Neural cell (in vitro differentiated cells): ENCODE results near the gene PSMB1. TPM values are rescaled to one million over a fixed set of nuclear protein-coding genes. Genes with fewer than 3 reads are reported as not detected.

Source experiments
- H2AFZ ChIP-seq: fragments of 200-600, 300-800 bp; sonication (generic), shearing (Covaris generic); 2 replicates; pipeline ENCODE4 v1.6.0; 2014; ENCODE audit warnings: low read depth, mild to moderate bottlenecking, antibody characterized with exemption, low read length, moderate library complexity
- H3F3A ChIP-seq: fragments of 200-600 bp; shearing (Covaris generic); 2 replicates; pipeline ENCODE4 v1.6.1; 2016; ENCODE audit warnings: mild to moderate bottlenecking, moderate library complexity, mixed read lengths, antibody characterized with exemption, low read length; ENCODE audit not compliant: insufficient read depth, poor library complexity, severe bottlenecking
- H3K27ac ChIP-seq: fragments of 200-600, 300-800 bp; sonication (generic), shearing (Covaris generic); 2 replicates; pipeline ENCODE4 v1.5.1; 2014; ENCODE audit warnings: mild to moderate bottlenecking, low read length, moderate library complexity
- H3K27me3 ChIP-seq: fragments of 300-800, 200-600 bp; sonication (generic), shearing (Covaris generic); 2 replicates; pipeline ENCODE4 v1.6.0; 2014; ENCODE audit warnings: mild to moderate bottlenecking, low read depth, low read length, moderate library complexity; ENCODE audit not compliant: insufficient read depth
- H3K36me3 ChIP-seq: fragments of 300-800, 200-600 bp; sonication (generic), shearing (Covaris generic); 2 replicates; pipeline ENCODE4 v1.5.1; 2014; ENCODE audit warnings: mild to moderate bottlenecking, antibody characterized with exemption, low read length, moderate library complexity; ENCODE audit not compliant: insufficient read depth
- H3K4me2 ChIP-seq: fragments of 300-800, 200-600 bp; sonication (generic), shearing (Covaris generic); 2 replicates; pipeline ENCODE4 v1.6.0; 2014; ENCODE audit warnings: mild to moderate bottlenecking, low read length
- H3K4me3 ChIP-seq: fragments of 300-800, 200-600 bp; sonication (generic), shearing (Covaris generic); 2 replicates; pipeline ENCODE4 v1.5.1; 2014; ENCODE audit warnings: mild to moderate bottlenecking, low read length, moderate library complexity
- H3K79me2 ChIP-seq: fragments of 200-600 bp; shearing (Covaris generic); replicated peaks from 2 replicates; pipeline ENCODE4 v1.6.0; 2014; ENCODE audit warnings: mild to moderate bottlenecking, low read length, moderate library complexity; ENCODE audit not compliant: insufficient read depth
- H3K9ac ChIP-seq: fragments of 300-800, 200-600 bp; sonication (generic), shearing (Covaris generic); 2 replicates; pipeline ENCODE4 v1.6.1; 2016; ENCODE audit warnings: mild to moderate bottlenecking, low read length, mixed read lengths
- H3K9me2 ChIP-seq: fragments of 200-600 bp; shearing (Covaris generic); 2 replicates; pipeline ENCODE4 v1.6.1; 2016; ENCODE audit warnings: mild to moderate bottlenecking, low read length, mixed read lengths; ENCODE audit not compliant: insufficient read depth
- H3K9me3 ChIP-seq: fragments of 200-600, 300-800 bp; sonication (generic), shearing (Covaris generic); 2 replicates; pipeline ENCODE4 v1.6.1; 2016; ENCODE audit warnings: mild to moderate bottlenecking, mixed run types, low read length, moderate library complexity, mixed read lengths
- H4K20me1 ChIP-seq: fragments of 200-600 bp; shearing (Covaris generic); 2 replicates; pipeline ENCODE4 v1.6.1; 2016; ENCODE audit warnings: mild to moderate bottlenecking, mixed run types; ENCODE audit not compliant: insufficient read depth
- EP300 ChIP-seq: fragments of 450-650 bp; conservative IDR thresholded peaks from 2 replicates; pipeline ENCODE4 v1.6.1; 2014; ENCODE audit warnings: antibody characterized with exemption, mild to moderate bottlenecking, moderate library complexity; ENCODE audit not compliant: poor library complexity, severe bottlenecking
- EZH2 ChIP-seq: fragments of 200-600, 300-800 bp; shearing (Covaris generic), sonication (generic); IDR thresholded peaks from 2 replicates; pipeline ENCODE4 v1.6.1; 2014; ENCODE audit warnings: antibody characterized with exemption, low read length, borderline replicate concordance, mild to moderate bottlenecking; ENCODE audit not compliant: insufficient read depth, poor library complexity, severe bottlenecking
- MXI1 ChIP-seq: fragments of 450-650 bp; conservative IDR thresholded peaks from 2 replicates; pipeline ENCODE4 v1.6.1; 2014; ENCODE audit warnings: antibody characterized with exemption, mild to moderate bottlenecking; ENCODE audit not compliant: poor library complexity, severe bottlenecking
- POLR2AphosphoS5 ChIP-seq: IDR thresholded peaks from 2 replicates; pipeline ENCODE4 v1.6.1; 2012
- RAD21 ChIP-seq: fragments of 450-650 bp; conservative IDR thresholded peaks from 2 replicates; pipeline ENCODE4 v1.6.1; 2014; ENCODE audit warnings: antibody characterized with exemption, mild to moderate bottlenecking, moderate library complexity
- SMC3 ChIP-seq: fragments of 450-650 bp; conservative IDR thresholded peaks from 2 replicates; pipeline ENCODE4 v1.6.1; 2014; ENCODE audit warnings: antibody characterized with exemption, mild to moderate bottlenecking, moderate library complexity; ENCODE audit not compliant: poor library complexity
- TAF1 ChIP-seq: IDR thresholded peaks from 2 replicates; pipeline ENCODE4 v1.6.1; 2012; ENCODE audit warnings: low read depth
- polyA plus RNA-seq: library from polyadenylated mRNA; depleted of rRNA; stranded (reverse); fragments of >200 nt; gene quantifications from 2 replicates; pipeline ENCODE4 v1.2.3, GENCODE V29; 2014
- TF ChIP-seq, protein P1 (sequence below): fragments of 450-650 bp; IDR thresholded peaks from 2 replicates; pipeline ENCODE4 v1.5.1; 2014; ENCODE audit warnings: antibody characterized with exemption, mild to moderate bottlenecking, moderate library complexity; ENCODE audit not compliant: poor library complexity, severe bottlenecking
- TF ChIP-seq, protein P2 (sequence below): IDR thresholded peaks from 2 replicates; pipeline ENCODE4 v1.6.1; 2012; ENCODE audit warnings: borderline replicate concordance

PSMB1 gene
- polyA plus RNA-seq, 1 donor from 2014 or later = 365 TPM

DNA sequence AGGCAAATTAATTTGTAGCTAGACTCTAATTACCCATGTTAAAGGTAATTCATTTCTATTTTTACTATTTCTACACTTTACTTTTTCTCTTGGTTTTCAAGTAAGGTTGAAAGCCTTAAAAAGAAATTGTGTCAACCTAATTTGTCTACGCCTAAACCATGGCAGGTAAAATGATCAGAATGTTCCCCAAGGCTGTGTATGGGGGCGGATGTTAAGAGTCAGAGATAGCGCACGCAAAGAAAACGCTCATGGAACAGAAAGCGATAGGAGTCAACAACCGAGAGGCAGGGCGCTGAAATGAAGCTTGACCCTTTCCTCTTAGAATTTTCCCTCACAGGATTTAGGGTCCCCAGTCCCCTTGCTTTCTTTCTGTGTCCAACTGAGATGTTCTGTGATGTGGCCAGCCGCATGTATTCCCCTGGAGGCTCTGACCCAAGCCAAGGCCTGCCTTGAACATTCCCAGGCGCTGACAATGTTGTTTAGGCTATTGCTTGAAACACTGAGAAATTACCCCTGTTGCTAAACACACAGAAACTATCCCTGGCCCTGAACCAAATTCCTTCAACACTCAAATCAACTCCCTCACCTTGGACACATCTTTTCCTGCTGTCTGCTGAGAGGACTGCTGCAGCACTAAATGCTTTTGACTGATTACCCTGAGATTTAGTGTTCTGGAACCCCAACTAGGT, 10.9 kb downstream of the PSMB1 start:
- Histone ChIP-seq H3K9me3 (no peaks in the 10 kb centered on the region), H3K9ac (no peak overlapping the region), H3F3A (no peaks in the 10 kb centered on the region), H3K4me2 (no peak overlapping the region), H3K79me2 (peaks cover 20% of the 10 kb centered on the region), H4K20me1 (no peaks in the 10 kb centered on the region), H3K9me2 (no peaks in the 10 kb centered on the region), H3K27ac (no peak overlapping the region), H2AFZ (no peak overlapping the region), H3K27me3 (no peaks in the 10 kb centered on the region), H3K36me3 (peaks cover 14% of the 10 kb centered on the region), H3K4me3 (no peak overlapping the region)
- TF ChIP-seq TAF1 (no peak), EZH2 (no peak), MXI1 (no peak), EP300 (no peak), SMC3 (no peak), RAD21 (no peak), POLR2AphosphoS5 (no peak)
- TF ChIP-seq, protein P1, sequence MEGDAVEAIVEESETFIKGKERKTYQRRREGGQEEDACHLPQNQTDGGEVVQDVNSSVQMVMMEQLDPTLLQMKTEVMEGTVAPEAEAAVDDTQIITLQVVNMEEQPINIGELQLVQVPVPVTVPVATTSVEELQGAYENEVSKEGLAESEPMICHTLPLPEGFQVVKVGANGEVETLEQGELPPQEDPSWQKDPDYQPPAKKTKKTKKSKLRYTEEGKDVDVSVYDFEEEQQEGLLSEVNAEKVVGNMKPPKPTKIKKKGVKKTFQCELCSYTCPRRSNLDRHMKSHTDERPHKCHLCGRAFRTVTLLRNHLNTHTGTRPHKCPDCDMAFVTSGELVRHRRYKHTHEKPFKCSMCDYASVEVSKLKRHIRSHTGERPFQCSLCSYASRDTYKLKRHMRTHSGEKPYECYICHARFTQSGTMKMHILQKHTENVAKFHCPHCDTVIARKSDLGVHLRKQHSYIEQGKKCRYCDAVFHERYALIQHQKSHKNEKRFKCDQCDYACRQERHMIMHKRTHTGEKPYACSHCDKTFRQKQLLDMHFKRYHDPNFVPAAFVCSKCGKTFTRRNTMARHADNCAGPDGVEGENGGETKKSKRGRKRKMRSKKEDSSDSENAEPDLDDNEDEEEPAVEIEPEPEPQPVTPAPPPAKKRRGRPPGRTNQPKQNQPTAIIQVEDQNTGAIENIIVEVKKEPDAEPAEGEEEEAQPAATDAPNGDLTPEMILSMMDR = no peak
- TF ChIP-seq, protein P2, sequence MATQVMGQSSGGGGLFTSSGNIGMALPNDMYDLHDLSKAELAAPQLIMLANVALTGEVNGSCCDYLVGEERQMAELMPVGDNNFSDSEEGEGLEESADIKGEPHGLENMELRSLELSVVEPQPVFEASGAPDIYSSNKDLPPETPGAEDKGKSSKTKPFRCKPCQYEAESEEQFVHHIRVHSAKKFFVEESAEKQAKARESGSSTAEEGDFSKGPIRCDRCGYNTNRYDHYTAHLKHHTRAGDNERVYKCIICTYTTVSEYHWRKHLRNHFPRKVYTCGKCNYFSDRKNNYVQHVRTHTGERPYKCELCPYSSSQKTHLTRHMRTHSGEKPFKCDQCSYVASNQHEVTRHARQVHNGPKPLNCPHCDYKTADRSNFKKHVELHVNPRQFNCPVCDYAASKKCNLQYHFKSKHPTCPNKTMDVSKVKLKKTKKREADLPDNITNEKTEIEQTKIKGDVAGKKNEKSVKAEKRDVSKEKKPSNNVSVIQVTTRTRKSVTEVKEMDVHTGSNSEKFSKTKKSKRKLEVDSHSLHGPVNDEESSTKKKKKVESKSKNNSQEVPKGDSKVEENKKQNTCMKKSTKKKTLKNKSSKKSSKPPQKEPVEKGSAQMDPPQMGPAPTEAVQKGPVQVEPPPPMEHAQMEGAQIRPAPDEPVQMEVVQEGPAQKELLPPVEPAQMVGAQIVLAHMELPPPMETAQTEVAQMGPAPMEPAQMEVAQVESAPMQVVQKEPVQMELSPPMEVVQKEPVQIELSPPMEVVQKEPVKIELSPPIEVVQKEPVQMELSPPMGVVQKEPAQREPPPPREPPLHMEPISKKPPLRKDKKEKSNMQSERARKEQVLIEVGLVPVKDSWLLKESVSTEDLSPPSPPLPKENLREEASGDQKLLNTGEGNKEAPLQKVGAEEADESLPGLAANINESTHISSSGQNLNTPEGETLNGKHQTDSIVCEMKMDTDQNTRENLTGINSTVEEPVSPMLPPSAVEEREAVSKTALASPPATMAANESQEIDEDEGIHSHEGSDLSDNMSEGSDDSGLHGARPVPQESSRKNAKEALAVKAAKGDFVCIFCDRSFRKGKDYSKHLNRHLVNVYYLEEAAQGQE = no peak

DNA sequence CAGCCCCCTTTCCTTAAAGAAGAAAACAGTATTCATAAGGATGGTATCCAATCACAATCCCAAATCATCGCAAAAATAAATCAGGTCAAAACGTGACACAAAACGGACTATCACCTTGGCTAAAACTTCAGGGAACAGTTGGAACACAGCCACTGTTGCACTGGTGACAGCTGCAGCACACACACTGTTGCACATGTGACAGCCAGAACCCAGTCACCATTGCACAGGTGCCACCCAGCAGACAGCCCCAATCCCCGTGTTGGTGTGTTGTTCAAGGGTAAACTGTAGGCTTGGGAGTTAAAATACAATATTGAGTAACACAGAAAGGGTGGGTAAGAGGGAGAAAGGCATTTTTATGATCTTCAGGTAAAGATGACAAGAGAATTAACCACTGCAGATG, 15.8 kb downstream of the PSMB1 start:
- no peaks in the 10 kb centered on the region for H3K27me3 ChIP-seq

More for the DNA sequence above, 15.8 kb downstream of the PSMB1 start:
- TF ChIP-seq, protein P1 = no peak
- no peak for TF ChIP-seq MXI1
- TF ChIP-seq EP300 = no peak
- no peak for TF ChIP-seq RAD21
- no peak for TF ChIP-seq POLR2AphosphoS5
- no peak for TF ChIP-seq TAF1
- TF ChIP-seq, protein P2 = no peak
- Histone ChIP-seq H3K79me2 (peaks cover 4% of the 10 kb centered on the region), H3K4me2 (no peak overlapping the region), H3K9me2 (no peaks in the 10 kb centered on the region), H3K4me3 (no peak overlapping the region), H2AFZ (no peak overlapping the region), H3K9me3 (no peaks in the 10 kb centered on the region), H4K20me1 (no peaks in the 10 kb centered on the region), H3K27ac (no peak overlapping the region), H3F3A (no peaks in the 10 kb centered on the region), H3K36me3 (peaks cover 9% of the 10 kb centered on the region), H3K9ac (no peak overlapping the region)
